AG04449 (cell line): ENCODE results near the gene CACNA1G.

Experiments used
- CTCF ChIA-PET: fragments of 350-600 bp; formaldehyde crosslinking; extraction: SDS; loops from one replicate; lab custom pipeline; 2021; ENCODE audit warnings: antibody characterized with exemption; lab: Yijun Ruan, JAX
- POLR2A ChIA-PET: fragments of 400-600, 350-600 bp; formaldehyde crosslinking; extraction: SDS; loops from one replicate; lab custom pipeline; 2020; ENCODE audit warnings: antibody characterized with exemption, inconsistent platforms; lab: Yijun Ruan, JAX
- DNase-seq: peaks from one replicate; pipeline ENCODE4 v3.0.0-alpha.2; 2010; ENCODE audit warnings: low read depth, low spot score
- H3K4me3 ChIP-seq: 2 replicates; pipeline ENCODE4 v1.5.1; 2011; ENCODE audit warnings: low read depth, mild to moderate bottlenecking, control low read depth, low read length
- CTCF ChIP-seq: IDR thresholded peaks from one replicate; pipeline ENCODE4 v1.5.1; 2011; ENCODE audit warnings: mild to moderate bottlenecking, moderate library complexity, low read length, control low read depth, inconsistent platforms; ENCODE audit not compliant: insufficient read depth; ENCODE audit errors: missing control alignments

CACNA1G gene

GRCh38 chr17:50529849-50530248, 30.7 kb upstream of the CACNA1G start:
- no peak for TF ChIP-seq CTCF
- POLR2A ChIA-PET: no interaction called here
- H3K4me3 ChIP-seq: no peak overlapping the region
- DNase-seq: no peak
- CTCF ChIA-PET: interaction anchor here (0.8 kb wide), 1 partner anchor 47 kb away, joined by 3 read pairs; no protein-coding TSS in a partner anchor

- CTCF ChIA-PET: interaction anchor here (1.0 to 2.0 kb wide), 6 partner anchors 10 to 49 kb away, joined by 3 to 6 read pairs (median 4); partner anchors contain the start of gene SPATA20
- POLR2A ChIA-PET: interaction anchor here (1.9 kb wide), 1 partner anchor 10 kb away, joined by 4 read pairs; no protein-coding TSS in a partner anchor
- H3K4me3 ChIP-seq: no peak overlapping the region
- no peak for TF ChIP-seq CTCF
- no peak for DNase-seq
These were observed 29.0 kb upstream of the CACNA1G start for GRCh38 chr17:50531428-50532025.

- no peak for TF ChIP-seq CTCF
- H3K4me3 ChIP-seq: no peak within 1 kb of the TSS
- no peak for DNase-seq
- CTCF ChIA-PET: interaction anchor here (0.7 to 2.0 kb wide), 6 partner anchors 8 to 53 kb away, joined by 3 to 6 read pairs (median 4); no protein-coding TSS in a partner anchor
- POLR2A ChIA-PET: interaction anchor here (1.9 kb wide), 1 partner anchor 9 kb away, joined by 4 read pairs; no protein-coding TSS in a partner anchor
These were observed 28.0 kb upstream of the CACNA1G start, which contains the start of gene EPN3 for GRCh38 chr17:50532452-50533024. Gene EPN3, plus strand, starts transcription at chr17:50532735. Its CDS starts 3,822 bp downstream, at chr17:50536557.

GRCh38 chr17:50533185-50533584, 27.3 kb upstream of the CACNA1G start:
- CTCF ChIA-PET: interaction anchor here (0.8 to 2.0 kb wide), 5 partner anchors 8 to 161 kb away, joined by 3 to 6 read pairs (median 3); no protein-coding TSS in a partner anchor
- no peak overlapping the region for H3K4me3 ChIP-seq
- POLR2A ChIA-PET: interaction anchor here (1.9 kb wide), 1 partner anchor 9 kb away, joined by 4 read pairs; no protein-coding TSS in a partner anchor
- no peak for DNase-seq
- no peak for TF ChIP-seq CTCF

- ChIA-PET POLR2A (no interaction called here), CTCF (interaction anchor here (0.8 to 1.4 kb wide), 4 partner anchors 8 to 161 kb away, joined by 3 to 4 read pairs (median 3); no protein-coding TSS in a partner anchor)
- no peak for DNase-seq
- TF ChIP-seq CTCF: no peak
- no peak overlapping the region for H3K4me3 ChIP-seq
These were observed 26.8 kb upstream of the CACNA1G start for GRCh38 chr17:50533720-50534148.
